H1 (cell line): ENCODE measurements around the gene GNS. TPM values are rescaled to one million over a fixed set of nuclear protein-coding genes. Genes with fewer than 3 reads are reported as not detected.

Experiments used
- CTCF ChIA-PET: fragments of 300-600 bp; sonication (Branson Sonifier 250); formaldehyde crosslinking; loops from one replicate; lab custom pipeline; 2021; ENCODE audit not compliant: partially characterized antibody; lab: Charles Lee
- POLR2A ChIA-PET: fragments of 300-600 bp; sonication (Branson Sonifier 250); formaldehyde crosslinking; loops from one replicate; lab custom pipeline; 2021; ENCODE audit warnings: inconsistent platforms; ENCODE audit not compliant: partially characterized antibody; lab: Charles Lee
- DNase-seq, 2 experiments: peaks; one replicate each; pipeline versions ENCODE4 v3.0.0 to v3.0.0-alpha.2; 2010 to 2022; ENCODE audit warnings: low spot score in 2 of 2, low read depth in 1 of 2, mixed read lengths in 1 of 2
- FAIRE-seq: peaks from 2 replicates; lab custom pipeline; 2011; peaks lifted over from hg19 to GRCh38; lab: Jason Lieb, UNC
- H2AFZ ChIP-seq: 2 replicates; pipeline ENCODE4 v1.8.1; 2012; ENCODE audit warnings: low read length, inconsistent platforms
- H2AK5ac ChIP-seq: 2 replicates; pipeline ENCODE4 v1.6.1; 2013; ENCODE audit warnings: low read depth, low read length
- H2BK120ac ChIP-seq: replicated peaks from 2 replicates; pipeline ENCODE3; 2013; ENCODE audit warnings: low read depth, low read length, inconsistent platforms
- H2BK12ac ChIP-seq: 2 replicates; pipeline ENCODE4 v1.6.1; 2013; ENCODE audit warnings: low read depth, low read length
- H2BK15ac ChIP-seq: 2 replicates; pipeline ENCODE4 v1.6.1; 2013; ENCODE audit warnings: low read length
- H2BK20ac ChIP-seq: 2 replicates; pipeline ENCODE4 v1.6.1; 2013; ENCODE audit warnings: low read length
- H2BK5ac ChIP-seq: 2 replicates; pipeline ENCODE4 v1.6.1; 2013; ENCODE audit warnings: low read depth, low read length
- H3K14ac ChIP-seq: 2 replicates; pipeline ENCODE4 v1.6.1; 2013; ENCODE audit warnings: inconsistent platforms; ENCODE audit not compliant: insufficient read length
- H3K18ac ChIP-seq: 2 replicates; pipeline ENCODE4 v1.6.1; 2013; ENCODE audit warnings: low read length; ENCODE audit errors: extremely low read depth
- H3K23ac ChIP-seq: 2 replicates; pipeline ENCODE4 v1.6.1; 2013; ENCODE audit warnings: inconsistent platforms; ENCODE audit not compliant: insufficient read length
- H3K23me2 ChIP-seq: 2 replicates; pipeline ENCODE4 v1.6.1; 2013; ENCODE audit warnings: low read depth, low read length
- H3K27ac ChIP-seq: 2 replicates; pipeline ENCODE4 v1.6.1; 2011; ENCODE audit warnings: low read depth, low read length, inconsistent platforms
- H3K27me3 ChIP-seq, 4 experiments: replicated peaks in 1 of 4; 1 replicate in 1 of 4; 2 replicates in 3 of 4; pipeline versions ENCODE4 v1.6.1 to v1.8.1; 2011 to 2013; ENCODE audit warnings: low read length in 3 of 4, mild to moderate bottlenecking in 3 of 4, inconsistent platforms in 2 of 4, mixed read lengths in 2 of 4, moderate library complexity in 1 of 4; ENCODE audit not compliant: control insufficient read depth in 3 of 4, insufficient read depth in 3 of 4; ENCODE audit errors: extremely low read depth in 1 of 4
- H3K36me3 ChIP-seq, 4 experiments: 2 replicates each; pipeline versions ENCODE4 v1.6.1 to v1.8.1; 2011 to 2013; ENCODE audit warnings: mild to moderate bottlenecking in 4 of 4, low read length in 3 of 4, moderate library complexity in 2 of 4, control low read depth in 1 of 4, inconsistent platforms in 1 of 4; ENCODE audit not compliant: insufficient read depth in 4 of 4, control insufficient read depth in 2 of 4
- H3K4ac ChIP-seq: replicated peaks from 2 replicates; pipeline ENCODE3; 2013; ENCODE audit warnings: low read length, low read depth, mixed read lengths, inconsistent platforms; ENCODE audit not compliant: insufficient read length
- H3K4me1 ChIP-seq, 4 experiments: replicated peaks in 1 of 4; 1 replicate in 1 of 4; 2 replicates in 3 of 4; pipeline versions ENCODE4 v1.6.1 to v1.8.1; 2011 to 2013; ENCODE audit warnings: low read length in 3 of 4, inconsistent platforms in 2 of 4, mixed read lengths in 1 of 4; ENCODE audit not compliant: insufficient read depth in 4 of 4, control insufficient read depth in 3 of 4
- H3K4me2 ChIP-seq, 2 experiments: 2 replicates each; pipeline versions ENCODE4 v1.6.1 to v1.8.1; 2011 to 2013; ENCODE audit warnings: low read depth in 2 of 2, low read length in 2 of 2, control low read depth in 1 of 2, inconsistent platforms in 1 of 2, mild to moderate bottlenecking in 1 of 2; ENCODE audit not compliant: insufficient read depth in 1 of 2
- H3K4me3 ChIP-seq, 4 experiments: fragments of 200-600, 300-600 bp in 1 of 4; sonication (generic), shearing (Covaris generic), sonication (Bioruptor Twin) in 1 of 4; 2 replicates each; pipeline versions ENCODE4 v1.5.1 to v1.8.1; 2011 to 2016; ENCODE audit warnings: low read length in 4 of 4, low read depth in 3 of 4, control low read depth in 2 of 4, inconsistent platforms in 2 of 4, mild to moderate bottlenecking in 2 of 4, mixed read lengths in 1 of 4, moderate library complexity in 1 of 4; ENCODE audit not compliant: insufficient read depth in 2 of 4; ENCODE audit errors: extremely low read depth in 1 of 4
- H3K56ac ChIP-seq: replicated peaks from 2 replicates; pipeline ENCODE3; 2013; ENCODE audit warnings: low read depth, mild to moderate bottlenecking, mixed read lengths, low read length, inconsistent platforms; ENCODE audit not compliant: insufficient read length
- H3K79me1 ChIP-seq: 2 replicates; pipeline ENCODE4 v1.6.1; 2013; ENCODE audit warnings: low read depth, low read length, control low read depth
- H3K79me2 ChIP-seq, 2 experiments: 2 replicates each; pipeline versions ENCODE4 v1.6.1 to v1.8.1; 2012 to 2013; ENCODE audit warnings: low read length in 2 of 2, mild to moderate bottlenecking in 2 of 2, inconsistent platforms in 1 of 2; ENCODE audit not compliant: insufficient read depth in 2 of 2, control insufficient read depth in 1 of 2
- H3K9ac ChIP-seq, 4 experiments: replicated peaks in 1 of 4; 1 replicate in 1 of 4; 2 replicates in 3 of 4; pipeline versions ENCODE4 v1.6.1 to v1.8.1; 2011 to 2013; ENCODE audit warnings: low read depth in 3 of 4, low read length in 3 of 4, control low read depth in 2 of 4, mild to moderate bottlenecking in 2 of 4, moderate library complexity in 2 of 4, inconsistent platforms in 1 of 4; ENCODE audit errors: extremely low read depth in 1 of 4
- H3K9me3 ChIP-seq, 2 experiments: 2 replicates each; pipeline versions ENCODE4 v1.6.1 to v1.8.1; 2012 to 2013; ENCODE audit warnings: mild to moderate bottlenecking in 2 of 2, moderate library complexity in 2 of 2, control low read depth in 1 of 2, inconsistent platforms in 1 of 2, low read depth in 1 of 2, low read length in 1 of 2, mixed read lengths in 1 of 2; ENCODE audit not compliant: insufficient read depth in 2 of 2
- H4K20me1 ChIP-seq, 2 experiments: replicated peaks in 1 of 2; 2 replicates each; pipeline versions ENCODE3 to v1.8.1; 2011 to 2013; ENCODE audit warnings: inconsistent platforms in 2 of 2, low read length in 2 of 2, mild to moderate bottlenecking in 1 of 2; ENCODE audit not compliant: insufficient read depth in 2 of 2, control insufficient read depth in 1 of 2
- H4K5ac ChIP-seq: 2 replicates; pipeline ENCODE4 v1.6.1; 2013; ENCODE audit warnings: low read length, low read depth, mixed read lengths, inconsistent platforms; ENCODE audit not compliant: insufficient read length
- H4K8ac ChIP-seq: 2 replicates; pipeline ENCODE4 v1.8.0; 2013; ENCODE audit warnings: mild to moderate bottlenecking, moderate library complexity, low read length, inconsistent platforms; ENCODE audit not compliant: insufficient read depth; ENCODE audit errors: extremely low read depth
- H4K91ac ChIP-seq: replicated peaks from 2 replicates; pipeline ENCODE3; 2013; ENCODE audit warnings: low read length, mixed read lengths, inconsistent platforms; ENCODE audit not compliant: insufficient read length
- CEBPB ChIP-seq: IDR thresholded peaks from 2 replicates; pipeline ENCODE4 v1.6.1; 2012; ENCODE audit warnings: low read depth, low read length
- CHD2 ChIP-seq: IDR thresholded peaks from 2 replicates; pipeline ENCODE4 v1.6.1; 2012; ENCODE audit warnings: low read length, improper control_type of control experiment
- CTBP2 ChIP-seq: IDR thresholded peaks from 2 replicates; pipeline ENCODE4 v1.7.0; 2011; ENCODE audit warnings: borderline replicate concordance, mild to moderate bottlenecking, moderate library complexity, mixed read lengths, low read length; ENCODE audit not compliant: insufficient read depth, insufficient read length
- RNF2 ChIP-seq: fragments of 200-900, 300-1000 bp; sonication (generic); IDR thresholded peaks from 2 replicates; pipeline ENCODE4 v1.7.1; 2016; ENCODE audit warnings: borderline replicate concordance, low read depth, mild to moderate bottlenecking, antibody characterized with exemption, low read length; ENCODE audit not compliant: poor library complexity, severe bottlenecking; ENCODE audit errors: missing control alignments
- SP4 ChIP-seq: IDR thresholded peaks from 2 replicates; pipeline ENCODE4 v1.6.1; 2012; ENCODE audit warnings: low read length, inconsistent platforms
- ZNF274 ChIP-seq: IDR thresholded peaks from 2 replicates; pipeline ENCODE4 v1.7.0; 2012; ENCODE audit warnings: low read length, borderline replicate concordance; ENCODE audit errors: extremely low read depth
- polyA plus RNA-seq, 7 experiments: library from polyadenylated mRNA; depleted of rRNA in 3 of 7; stranded (reverse) in 5 of 7; unstranded in 2 of 7; fragments of >200 nt in 5 of 7; fragments of 200-250 nt in 2 of 7; gene quantifications; 1 replicate in 5 of 7; 2 replicates in 1 of 7; 4 replicates in 1 of 7; pipeline versions ENCODE4 v1.2.1 to v1.2.3, GENCODE V29; 2011 to 2013; ENCODE audit warnings: missing spikeins in 2 of 7, mixed read lengths in 2 of 7
- total RNA-seq: library from RNA; stranded (reverse); fragmentation: NEBNext Ultra II Directional; extraction: Animal tissue kit (Norgen Biotek cat#: 25700); gene quantifications from 2 replicates; pipeline ENCODE4 v1.2.1, GENCODE V29; 2021

GNS gene
- total and polyA plus RNA-seq, 2 of the 8 experiments (the other 6 are each of a cell fraction or from before 2014, with no cell fraction given), result 16.0 to 28.5 TPM

GRCh38 chr12:64713376-64713775 lies 45.8 kb downstream of the GNS start:
- CTCF ChIA-PET, result interaction anchor here (2.0 kb wide), 1 partner anchor 164 kb away, joined by 7 read pairs; no protein-coding TSS in a partner anchor
- no peak overlapping the region for H4K5ac ChIP-seq

More at GRCh38 chr12:64713376-64713775, 45.8 kb downstream of the GNS start:
- Histone ChIP-seq H2BK20ac (no peak overlapping the region), H2AFZ (no peak overlapping the region), H2BK120ac (no peak overlapping the region), H3K4me3 (no peak overlapping the region), H3K4me1 (no peaks in the 10 kb centered on the region), H2BK12ac (no peak overlapping the region), H2BK15ac (no peak overlapping the region), H3K79me2 (no peaks in the 10 kb centered on the region), H3K23ac (no peak overlapping the region), H3K18ac (no peak overlapping the region), H3K79me1 (no peaks in the 10 kb centered on the region), H3K14ac (no peak overlapping the region), H3K27ac (no peak overlapping the region), H2BK5ac (no peak overlapping the region), H3K27me3 (no peaks in the 10 kb centered on the region), H3K56ac (no peak overlapping the region), H3K4me2 (no peak overlapping the region), H3K36me3 (peaks cover 0 to 15% (median 9%) of the 10 kb centered on the region in 4 experiments; a peak in 5 of 8 replicates), H4K8ac (no peak overlapping the region), H3K9ac (no peak overlapping the region), H2AK5ac (no peak overlapping the region), H3K9me3 (no peaks in the 10 kb centered on the region), H3K23me2 (no peaks in the 10 kb centered on the region), H4K20me1 (no peaks in the 10 kb centered on the region), H4K91ac (no peak overlapping the region), H3K4ac (no peak overlapping the region)
- DNase-seq (no peak), FAIRE-seq (no peak)
- TF ChIP-seq CEBPB (no peak), RNF2 (no peak), ZNF274 (no peak), CHD2 (no peak), CTBP2 (no peak), SP4 (no peak)
- POLR2A ChIA-PET, result interaction anchor here (0.6 kb wide), 1 partner anchor 9 kb away, joined by 3 read pairs; no protein-coding TSS in a partner anchor
